Activated CD4-positive, alpha-beta T cell treated with anti-CD3 and anti-CD28 coated beads for 1 hour (primary cell): ENCODE data around the gene C17orf78.
"Not testable (repeated sequence)": the region's sequence is repeated elsewhere in the genome, so short reads cannot be mapped to it uniquely, and the experiment has no call there.

Source experiments
- DNase-seq: peaks from one replicate; pipeline ENCODE4 v3.0.0-alpha.2; 2020

The C17orf78 gene

DNA sequence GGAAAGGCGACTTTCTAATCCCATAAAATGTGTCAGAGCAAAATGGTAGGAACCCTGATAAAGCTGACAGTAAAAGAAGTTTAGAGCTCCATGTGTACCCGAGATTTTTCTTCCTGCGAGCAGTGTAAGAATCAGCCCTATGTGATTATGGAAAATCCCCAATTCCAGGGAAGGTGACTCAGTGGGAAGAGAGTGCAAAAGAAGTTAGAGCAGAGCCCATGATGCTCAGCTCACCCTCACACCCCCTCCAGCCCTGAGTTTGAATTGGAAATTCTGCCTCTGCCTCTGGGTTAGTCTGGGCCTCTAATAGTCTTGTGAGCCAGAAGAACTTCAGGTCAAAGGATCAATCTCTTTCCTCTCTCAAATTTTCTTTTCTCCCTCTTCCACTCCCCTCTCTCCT, 12.5 kb downstream of the C17orf78 start:
- no peak for DNase-seq

DNA sequence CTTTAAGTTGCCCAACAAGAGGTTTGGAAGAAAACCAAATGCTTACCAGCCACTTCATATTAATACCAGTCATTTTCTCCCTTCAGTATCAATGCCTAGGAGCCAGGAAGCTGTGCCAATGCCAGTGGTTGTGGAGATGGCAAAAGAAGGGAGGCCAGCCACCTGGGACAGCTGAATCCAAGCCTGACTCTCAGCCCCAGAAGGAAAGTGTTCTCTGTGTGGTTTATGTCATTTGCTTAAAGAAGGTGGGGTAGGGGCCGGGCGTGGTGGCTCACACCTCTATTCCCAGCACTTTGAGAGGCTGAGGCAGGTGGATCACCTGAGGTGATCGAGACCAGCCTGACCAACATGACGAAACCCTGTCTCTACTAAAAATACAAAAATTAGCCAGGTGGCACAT, 13.4 kb downstream of the C17orf78 start:
- no peak for DNase-seq

DNA sequence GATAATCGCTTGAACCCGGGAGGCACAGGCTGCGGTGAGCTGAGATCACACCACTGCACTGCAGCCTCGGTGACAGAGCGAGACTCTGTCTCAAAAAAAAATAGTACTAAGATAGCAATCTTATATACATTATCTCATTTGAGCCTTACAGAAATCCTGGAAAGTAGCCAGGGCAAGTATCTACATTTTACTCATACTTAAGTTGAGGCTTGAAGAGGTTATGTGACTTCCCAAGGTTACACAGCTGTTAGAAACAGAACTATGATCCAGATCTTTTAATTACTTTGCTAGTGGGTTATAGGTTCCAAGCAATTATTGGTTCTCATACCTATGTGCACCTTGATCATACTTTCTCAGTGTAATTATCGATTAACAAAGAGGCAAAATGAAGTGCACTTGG, 15.4 kb downstream of the C17orf78 start:
- DNase-seq = no peak

DNA sequence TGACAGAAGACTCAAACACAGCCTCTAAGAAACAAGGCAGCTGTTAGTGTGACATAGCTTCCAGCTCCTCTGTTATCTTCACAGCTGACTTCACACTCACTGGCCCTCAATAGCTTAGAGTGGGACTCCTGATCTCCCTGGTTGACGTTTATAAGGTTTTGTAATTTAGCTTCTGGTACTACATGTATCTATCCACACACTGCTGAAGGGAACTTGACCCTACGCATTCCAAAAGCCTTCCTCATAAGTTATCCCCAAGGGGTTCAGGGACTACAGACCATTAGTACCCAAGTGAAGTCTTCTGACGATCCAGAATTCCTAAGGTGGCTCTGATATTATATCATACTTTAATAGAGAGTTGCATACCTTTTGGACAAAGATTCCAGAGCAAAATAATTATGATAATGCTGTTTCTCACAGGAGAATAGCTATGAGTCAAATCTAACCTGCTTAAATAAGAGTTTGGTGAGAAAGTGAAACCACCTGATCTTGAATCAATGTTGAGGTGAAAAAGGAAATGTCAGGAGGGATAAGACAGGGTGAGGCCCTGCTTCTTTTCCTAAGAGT, 16.3 kb downstream of the C17orf78 start:
- DNase-seq = no peak

DNA sequence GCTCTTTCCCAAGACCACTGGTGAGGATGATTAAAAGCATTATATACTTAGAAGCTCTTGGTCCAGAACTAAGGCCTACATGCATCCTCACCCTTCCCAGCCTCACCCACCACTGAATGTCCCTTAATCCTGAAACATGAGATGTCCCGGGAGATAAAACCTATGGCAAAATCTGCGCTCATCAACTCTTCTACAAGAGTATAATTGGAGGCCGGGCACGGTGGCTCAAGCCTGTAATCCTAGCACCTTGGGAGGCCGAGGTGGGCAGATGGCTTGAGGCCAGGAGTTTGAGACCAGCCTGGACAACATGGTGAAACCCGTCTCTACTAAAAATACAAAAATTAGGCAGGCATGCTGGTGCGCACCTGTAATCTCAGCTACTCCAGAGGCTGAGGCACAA, 17.6 kb downstream of the C17orf78 start:
- DNase-seq = no peak

DNA sequence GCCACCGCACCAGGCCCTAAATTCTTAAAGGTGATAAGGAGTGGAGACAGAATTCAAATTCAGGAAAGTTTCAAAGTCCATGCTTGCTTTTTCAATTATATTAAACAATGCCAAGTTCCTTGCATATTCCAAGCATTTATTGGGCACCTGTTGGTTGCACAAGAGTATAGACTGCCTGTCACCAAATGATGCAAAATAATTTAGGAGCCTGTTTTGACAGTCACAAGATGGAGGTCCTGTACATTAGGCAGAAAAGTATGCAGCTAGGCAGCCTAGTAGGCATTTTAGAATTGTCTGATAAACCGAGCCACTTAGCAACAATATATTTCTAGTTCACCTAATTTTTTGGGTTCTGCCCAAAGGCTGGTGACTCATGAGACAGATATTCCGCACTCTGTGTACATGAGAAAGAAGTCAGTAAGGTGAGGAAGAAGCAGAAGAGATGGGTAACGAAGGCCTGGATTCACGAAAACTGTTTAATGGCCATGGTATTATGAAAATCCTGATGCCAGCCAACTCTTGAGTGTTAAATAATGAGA, 23.5 kb downstream of the C17orf78 start:
- no peak for DNase-seq

DNA sequence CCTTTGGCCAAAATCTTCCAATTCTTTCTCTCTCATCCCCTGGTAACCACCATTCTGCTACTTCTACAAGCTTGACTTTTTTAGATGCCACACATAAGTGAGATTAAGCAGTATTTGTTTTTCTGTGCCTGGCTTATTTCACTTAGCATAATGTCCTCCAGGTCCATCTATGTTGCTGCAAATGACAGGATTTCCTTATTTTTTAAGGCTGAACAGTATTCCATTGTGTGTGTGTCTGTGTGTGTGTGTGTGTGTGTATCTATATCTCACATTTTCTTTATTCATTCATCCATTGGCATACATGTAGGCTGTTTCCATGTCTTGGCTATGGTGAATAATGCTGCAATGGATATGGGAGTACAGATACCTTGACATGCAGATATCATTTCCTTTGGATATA, 24.7 kb downstream of the C17orf78 start:
- DNase-seq = no peak

DNA sequence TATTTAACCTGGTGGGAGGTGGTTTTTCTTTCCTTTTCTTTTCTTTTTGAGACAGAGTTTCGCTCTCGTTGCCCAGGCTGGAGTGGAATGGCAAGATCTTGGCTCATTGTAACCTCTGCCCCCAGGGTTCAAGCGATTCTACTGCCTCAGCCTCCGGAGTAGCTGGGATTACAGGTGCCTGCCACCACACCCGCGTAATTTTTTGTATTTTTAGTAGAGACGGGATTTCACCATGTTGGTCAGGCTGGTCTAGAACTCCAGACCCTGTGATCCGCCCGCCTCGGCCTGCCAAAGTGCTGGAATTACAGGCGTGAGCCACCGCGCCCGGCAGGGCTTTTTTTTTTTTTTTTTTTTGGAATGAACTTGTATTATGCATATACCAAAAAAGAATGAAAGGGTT, 29.7 kb downstream of the C17orf78 start:
- not testable (repeated sequence) for DNase-seq

DNA sequence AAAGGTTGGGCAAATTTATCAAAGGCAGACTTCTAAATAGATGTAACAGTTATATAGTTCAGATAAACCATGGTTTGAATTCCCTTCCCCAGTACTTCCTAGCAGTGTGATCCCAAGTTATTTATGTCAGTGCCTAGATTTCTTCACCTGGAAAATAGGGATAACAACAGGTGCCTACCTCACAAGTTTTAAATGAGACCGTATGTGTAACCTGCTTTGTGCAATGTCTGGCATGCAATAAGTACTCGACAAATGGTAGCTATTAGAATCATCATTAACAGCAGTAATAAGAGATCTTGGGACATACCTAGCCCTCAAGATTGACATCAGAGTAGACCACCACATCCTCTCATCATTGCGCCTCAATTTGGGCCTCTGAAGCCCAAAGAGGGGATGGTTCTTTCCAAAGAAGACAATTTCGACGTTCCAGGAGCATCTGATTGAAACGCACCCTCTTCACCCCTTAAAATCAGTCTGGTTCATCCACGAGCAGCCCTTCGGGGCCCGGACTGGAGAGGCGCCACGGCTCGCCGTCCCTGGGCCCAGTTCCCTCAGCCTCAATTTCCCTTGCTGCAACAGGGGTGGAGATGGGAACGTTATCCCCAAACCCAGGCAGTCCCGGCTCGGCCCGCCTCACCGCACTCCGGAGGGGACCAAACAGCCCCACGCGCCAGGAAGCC, 30.3 kb downstream of the C17orf78 start:
- no peak for DNase-seq

DNA sequence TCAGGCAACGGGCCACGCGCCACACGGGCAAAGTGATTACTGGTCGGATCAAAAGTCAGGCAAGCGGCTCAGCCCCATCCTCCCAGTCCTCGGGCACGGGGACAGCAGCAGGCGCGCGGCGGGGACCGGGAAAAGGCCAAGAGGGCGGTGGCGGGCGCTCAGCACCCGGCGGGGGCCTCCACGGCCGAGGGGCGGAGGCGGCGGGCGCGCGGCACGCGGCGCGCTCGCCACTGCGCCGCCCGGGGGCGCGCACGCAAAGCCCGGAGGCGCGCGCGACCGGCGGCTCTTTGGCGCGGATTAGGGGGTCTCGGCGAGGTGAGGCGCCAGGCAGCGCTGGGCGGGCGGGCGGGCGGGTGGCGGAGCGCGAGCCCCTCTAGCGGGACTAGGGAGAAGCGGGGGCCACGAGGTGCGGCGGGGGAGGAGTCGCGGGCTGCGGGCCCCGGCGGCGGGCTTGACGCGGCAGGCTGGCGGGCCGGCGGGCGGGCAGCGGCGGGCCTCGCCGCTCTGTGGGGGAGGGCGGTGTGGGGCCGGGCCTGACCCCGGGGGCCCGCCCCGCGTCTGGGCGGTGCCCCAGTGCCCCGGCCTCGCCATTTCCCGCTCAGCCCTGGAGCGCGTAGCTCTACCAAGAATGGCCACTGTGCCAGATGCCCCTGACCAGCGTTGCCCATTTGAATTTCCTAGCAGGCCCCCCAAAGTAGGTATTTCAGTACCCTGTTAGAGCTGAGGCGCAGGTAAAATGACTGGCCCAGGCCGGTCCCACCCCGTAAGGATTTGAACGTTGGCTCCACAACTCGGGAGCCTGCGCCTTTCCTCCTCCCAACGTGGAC, 31.1 kb downstream of the C17orf78 start, which contains the start of the genes ACACA and TADA2A:
Gene ACACA (minus strand): TSS at position 202 of the 827 bp plus-strand sequence. CDS start 537 bp downstream, outside the sequence.
Gene TADA2A (plus strand): TSS at position 252 of the 827 bp plus-strand sequence. CDS start 4,480 bp downstream, outside the sequence.
- DNase-seq = peak; percentile 54

DNA sequence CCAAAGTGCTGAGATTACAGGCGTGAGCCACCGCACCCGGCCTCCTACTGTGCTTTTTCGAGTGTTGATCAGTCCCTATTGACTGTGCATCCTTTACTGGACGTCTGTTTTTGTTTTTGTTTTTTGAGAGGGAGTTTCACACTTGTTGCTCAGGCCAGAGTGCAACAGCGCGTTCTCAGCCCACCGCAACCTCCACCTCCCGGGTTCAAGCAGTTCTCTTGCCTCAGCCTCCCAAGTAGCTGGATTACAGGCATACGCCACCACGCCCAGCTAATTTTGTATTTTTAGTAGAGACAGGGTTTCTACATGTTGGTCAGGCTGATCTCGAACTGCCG, 32.3 kb downstream of the C17orf78 start:
- not testable (repeated sequence) for DNase-seq

DNA sequence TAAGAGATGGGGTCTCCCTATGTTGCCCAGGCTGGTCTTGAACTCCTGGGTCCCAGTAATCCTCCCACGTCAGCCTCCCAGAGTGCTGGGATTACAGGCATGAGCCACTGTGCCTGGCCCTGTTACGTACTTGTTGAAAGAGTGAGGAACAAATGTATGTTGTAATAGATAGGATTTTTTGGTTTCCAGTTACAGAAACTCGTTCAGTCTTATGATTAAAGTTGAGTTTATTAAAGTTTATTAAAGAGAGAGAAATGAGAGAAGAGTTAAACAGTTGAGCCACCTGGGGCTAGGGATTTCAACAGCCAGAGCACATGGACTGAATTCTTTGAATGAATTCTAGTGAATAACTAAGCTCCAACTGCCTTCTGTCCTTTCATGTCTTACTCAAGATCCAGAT, 34.6 kb downstream of the C17orf78 start:
- DNase-seq = no peak

DNA sequence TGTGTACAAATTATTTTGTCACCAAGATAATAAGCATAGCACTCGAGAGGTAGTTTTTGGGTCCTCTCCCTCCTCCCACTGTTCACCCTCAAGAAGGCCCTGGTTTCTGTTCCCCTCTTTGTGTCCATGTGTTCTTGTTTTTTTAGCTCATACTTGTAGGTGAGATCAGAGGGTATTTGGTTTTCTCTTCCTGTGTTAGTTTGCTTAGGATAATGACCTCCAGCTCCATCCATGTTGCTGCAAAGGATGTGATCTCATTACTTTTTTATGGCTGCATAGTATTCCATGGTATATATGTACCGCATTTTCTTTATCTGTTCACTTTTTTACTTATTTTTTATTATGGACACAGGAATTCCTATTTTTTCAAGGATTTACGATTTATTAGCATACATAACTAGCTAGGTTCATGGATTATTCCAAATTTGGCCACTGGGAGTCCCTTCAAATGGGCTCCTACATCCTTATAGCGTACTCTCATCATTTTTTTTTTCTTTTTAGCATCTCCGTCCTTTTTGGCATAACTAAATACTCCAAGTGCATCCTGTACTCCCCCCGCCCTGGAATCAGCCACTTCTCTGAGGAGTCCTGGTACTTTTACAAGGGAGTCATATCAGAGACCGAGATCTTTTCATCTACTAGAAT, 38.2 kb downstream of the C17orf78 start:
- DNase-seq = no peak

DNA sequence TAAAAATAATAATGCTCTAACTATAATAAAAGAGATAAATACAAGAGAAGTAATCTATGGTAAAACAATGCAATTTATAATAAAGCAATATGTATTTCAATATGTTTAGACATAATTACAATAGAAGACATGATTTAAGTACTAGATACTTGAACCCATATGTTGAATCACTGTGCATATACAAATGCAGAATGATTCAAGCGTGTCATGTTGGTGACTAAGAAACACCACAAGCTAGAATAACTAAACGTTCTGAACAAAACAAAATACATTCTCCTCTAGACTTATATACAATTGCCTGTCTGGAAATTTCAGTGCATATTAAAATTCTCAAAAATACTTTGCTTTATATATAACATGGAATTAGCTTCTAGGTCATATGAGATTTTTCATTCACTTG, 42.1 kb downstream of the C17orf78 start:
- DNase-seq = no peak

DNA sequence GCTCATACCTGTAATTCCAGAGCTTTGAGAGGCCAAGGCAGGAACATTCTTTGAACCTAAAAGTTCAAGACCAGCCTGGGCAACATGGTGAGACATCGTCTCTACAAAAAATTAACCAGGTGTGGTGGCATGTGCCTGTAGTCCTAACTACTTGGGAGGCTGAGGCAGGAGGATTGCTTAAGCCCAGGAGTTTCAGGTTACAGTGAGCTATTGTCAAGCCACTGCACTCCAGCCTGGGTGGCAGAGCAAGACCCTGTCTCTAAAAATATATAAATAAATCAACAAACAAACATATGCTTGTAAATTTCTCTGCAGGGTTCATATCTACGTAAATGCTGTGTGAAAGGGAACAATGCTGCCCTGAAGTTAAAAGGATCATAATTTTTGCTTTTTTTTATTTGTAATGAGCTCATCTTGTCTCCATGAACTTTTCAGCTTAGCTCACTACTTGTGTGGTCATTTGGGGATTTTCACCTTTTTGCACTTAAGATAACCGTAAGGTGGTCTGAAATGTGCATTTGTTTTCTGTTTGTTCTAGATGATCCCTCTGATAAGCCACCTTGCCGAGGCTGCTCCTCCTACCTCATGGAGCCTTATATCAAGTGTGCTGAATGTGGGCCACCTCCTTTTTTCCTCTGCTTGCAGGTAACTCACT, 47.3 kb downstream of the C17orf78 start:
- DNase-seq = no peak

DNA sequence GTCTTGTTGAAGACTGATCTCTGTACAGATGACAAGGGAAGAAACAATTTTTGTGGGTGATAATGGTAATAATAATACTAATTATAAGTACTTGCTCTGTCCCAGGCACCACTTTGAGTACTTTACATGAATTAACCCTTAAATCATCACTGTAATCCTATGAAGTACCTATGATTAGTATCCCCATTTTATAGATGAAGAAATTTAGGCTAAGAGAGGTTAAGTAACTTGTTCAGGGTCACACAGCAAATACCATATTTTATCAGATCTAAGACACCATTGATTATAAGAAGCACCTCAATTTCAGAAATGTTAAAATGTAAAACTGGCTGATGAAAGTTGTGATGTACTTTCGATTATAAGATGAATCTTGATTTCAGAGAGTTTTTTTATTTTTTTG, 49.5 kb downstream of the C17orf78 start:
- DNase-seq = no peak

DNA sequence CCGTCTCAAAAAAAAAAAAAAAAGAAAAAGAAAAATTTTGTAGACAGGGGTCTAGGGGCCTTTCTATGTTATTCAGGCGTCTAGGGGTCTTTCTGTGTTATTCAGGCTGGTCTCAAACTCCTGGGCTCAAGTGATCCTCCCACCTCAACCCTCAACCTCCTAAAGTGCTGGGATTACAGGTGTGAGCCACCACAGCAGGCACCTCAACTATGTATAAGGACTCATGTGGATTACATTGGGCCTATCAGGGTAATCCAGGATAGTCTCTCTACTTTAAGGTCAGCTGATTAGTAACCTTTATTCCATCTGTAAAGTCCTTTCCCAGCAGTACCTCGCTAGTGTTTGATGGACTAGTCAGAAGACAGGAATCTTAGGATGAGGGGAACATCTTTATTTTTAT, 53.3 kb downstream of the C17orf78 start:
- no peak for DNase-seq

DNA sequence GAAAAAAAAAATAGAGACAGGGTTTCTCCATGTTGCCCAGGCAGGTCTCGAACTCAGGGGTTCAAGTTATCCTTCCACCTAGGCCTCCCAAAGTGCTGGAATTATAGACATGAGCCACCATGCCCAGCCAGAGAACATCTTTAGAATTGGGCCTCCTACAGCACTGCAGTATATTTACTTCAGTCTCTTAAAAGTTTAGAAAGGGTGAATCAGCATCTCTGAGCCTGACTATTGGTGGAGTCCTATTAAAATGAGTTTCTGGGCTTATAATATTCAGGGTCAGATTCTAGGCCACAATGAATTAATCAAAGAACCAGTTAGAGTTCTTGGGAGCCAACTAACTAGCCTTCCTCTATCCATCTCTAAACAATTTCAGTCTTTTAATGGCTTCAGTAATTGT, 53.7 kb downstream of the C17orf78 start:
- DNase-seq = no peak

DNA sequence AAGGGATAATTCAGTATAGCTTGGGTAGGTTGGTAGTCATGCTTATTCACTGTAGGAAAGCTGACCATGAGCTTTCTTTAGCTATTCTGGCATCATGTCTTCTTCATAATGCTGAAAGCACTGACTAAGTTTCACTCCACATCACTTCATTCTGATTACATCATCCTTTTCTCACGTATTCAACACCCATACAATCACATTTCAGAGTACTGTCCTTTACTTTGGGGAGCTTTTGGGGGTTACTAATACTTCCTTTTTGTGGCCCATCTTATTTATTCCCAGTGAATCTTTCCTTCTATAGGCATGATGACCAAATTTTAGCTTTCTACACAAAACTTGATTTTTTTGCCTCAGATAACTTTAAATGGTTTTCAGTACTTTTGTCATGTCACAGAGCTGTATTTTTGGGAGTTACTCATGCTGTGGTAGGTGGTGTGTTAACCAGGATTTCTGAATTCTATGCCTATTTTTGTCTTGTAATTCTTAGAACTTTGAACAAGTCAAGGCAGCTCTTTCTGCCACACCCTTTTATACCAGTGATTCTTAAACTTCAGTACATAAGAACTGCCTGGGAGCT, 54.4 kb downstream of the C17orf78 start:
- DNase-seq = no peak

DNA sequence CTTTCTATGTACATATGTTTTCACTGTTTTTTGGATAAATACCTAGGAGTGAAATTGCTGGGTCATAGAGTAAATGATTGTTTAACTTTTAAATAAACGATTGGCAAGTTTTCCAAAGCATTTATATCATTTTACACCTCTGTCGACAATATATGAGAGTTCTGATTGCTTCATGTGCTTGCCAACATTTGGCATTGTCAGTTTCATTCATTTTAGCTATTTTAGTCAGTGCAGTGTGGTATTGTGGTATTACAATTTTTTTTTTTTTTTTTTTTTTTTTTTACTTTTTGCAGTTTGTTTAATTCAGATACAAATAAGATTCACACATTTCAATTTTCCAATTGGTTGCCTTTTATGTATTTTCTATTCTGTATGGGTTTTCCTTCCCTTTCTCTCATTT, 56.9 kb downstream of the C17orf78 start:
- DNase-seq = no peak

DNA sequence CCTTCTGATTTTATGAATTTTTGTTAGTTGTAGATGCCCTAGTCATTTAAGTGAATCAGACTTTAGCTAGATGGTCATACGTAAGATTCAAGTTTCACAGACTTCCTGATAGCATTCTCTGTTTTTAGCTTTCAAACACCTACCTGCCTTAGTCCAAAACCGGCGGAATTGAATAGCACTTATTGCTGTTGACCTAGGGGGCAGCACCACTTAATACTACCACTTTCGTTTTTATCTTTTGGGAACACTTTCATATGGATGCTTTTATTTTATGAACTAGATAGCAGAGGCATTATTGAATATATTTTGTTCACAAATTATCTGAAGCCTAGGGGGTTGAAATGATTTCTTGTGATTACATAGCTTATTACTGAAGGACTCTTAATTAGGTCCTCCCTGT, 62.4 kb downstream of the C17orf78 start:
- DNase-seq = no peak

DNA sequence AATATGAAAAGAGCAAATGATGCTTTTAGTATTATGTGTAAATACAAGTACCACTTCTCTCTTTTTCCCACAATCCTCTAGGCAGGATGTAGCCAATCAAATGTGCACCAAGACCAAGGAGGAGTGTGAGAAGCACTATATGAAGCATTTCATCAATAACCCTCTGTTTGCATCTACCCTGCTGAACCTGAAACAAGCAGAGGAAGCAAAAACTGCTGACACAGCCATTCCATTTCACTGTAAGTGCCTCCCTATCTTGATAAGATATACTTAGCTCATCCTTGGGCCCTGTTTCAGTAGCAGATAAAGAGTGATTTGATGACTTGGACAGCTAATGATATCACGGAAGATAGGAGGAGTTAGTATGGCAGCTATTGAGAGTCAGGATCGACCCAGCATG, 64.6 kb downstream of the C17orf78 start:
- DNase-seq = no peak
